ENCODE measurements around the gene MCM3.

DNA sequence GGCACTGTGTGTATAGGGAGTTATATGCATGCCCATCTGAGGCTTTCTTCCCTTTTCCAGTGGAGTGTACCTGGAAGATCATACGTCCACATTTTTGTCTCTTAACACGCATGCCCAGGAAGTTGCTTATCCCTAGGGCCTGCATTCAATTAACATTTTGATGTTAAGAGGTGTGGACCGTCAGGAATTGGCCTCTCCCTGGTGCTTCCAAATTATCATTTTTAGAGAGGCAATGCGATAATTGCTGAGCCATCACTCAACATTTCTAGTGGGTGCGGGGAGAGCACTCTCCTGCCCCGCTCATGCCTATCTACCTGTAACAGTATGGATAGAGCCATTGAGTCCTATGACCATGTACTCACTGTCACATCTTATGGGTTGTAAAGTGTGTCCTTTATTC, 39.6 kb upstream of the MCM3 start:
- TF ChIP-seq, protein P1, sequence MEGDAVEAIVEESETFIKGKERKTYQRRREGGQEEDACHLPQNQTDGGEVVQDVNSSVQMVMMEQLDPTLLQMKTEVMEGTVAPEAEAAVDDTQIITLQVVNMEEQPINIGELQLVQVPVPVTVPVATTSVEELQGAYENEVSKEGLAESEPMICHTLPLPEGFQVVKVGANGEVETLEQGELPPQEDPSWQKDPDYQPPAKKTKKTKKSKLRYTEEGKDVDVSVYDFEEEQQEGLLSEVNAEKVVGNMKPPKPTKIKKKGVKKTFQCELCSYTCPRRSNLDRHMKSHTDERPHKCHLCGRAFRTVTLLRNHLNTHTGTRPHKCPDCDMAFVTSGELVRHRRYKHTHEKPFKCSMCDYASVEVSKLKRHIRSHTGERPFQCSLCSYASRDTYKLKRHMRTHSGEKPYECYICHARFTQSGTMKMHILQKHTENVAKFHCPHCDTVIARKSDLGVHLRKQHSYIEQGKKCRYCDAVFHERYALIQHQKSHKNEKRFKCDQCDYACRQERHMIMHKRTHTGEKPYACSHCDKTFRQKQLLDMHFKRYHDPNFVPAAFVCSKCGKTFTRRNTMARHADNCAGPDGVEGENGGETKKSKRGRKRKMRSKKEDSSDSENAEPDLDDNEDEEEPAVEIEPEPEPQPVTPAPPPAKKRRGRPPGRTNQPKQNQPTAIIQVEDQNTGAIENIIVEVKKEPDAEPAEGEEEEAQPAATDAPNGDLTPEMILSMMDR (optimal IDR thresholded peaks at IDR 0.05 in 1 of 3, IDR thresholded peaks at IDR 0.05 in 1 of 3, conservative IDR thresholded peaks at IDR 0.05 in 1 of 3; ENCODE audit: extremely low read depth in 1 of 3, insufficient read depth in 2 of 3, low read length in 3 of 3) = no peak
- no peak for TF ChIP-seq EZH2 (IDR thresholded peaks at IDR 0.05; ENCODE audit: low read length)
